ENCODE data around the gene DOLPP1. TPM values are rescaled to one million over a fixed set of nuclear protein-coding genes. Genes with fewer than 3 reads are reported as not detected.

DOLPP1 gene
- polyA plus RNA-seq, 1 of the 3 experiments (the other 2 are of a cell fraction), result 19.9 TPM

DNA sequence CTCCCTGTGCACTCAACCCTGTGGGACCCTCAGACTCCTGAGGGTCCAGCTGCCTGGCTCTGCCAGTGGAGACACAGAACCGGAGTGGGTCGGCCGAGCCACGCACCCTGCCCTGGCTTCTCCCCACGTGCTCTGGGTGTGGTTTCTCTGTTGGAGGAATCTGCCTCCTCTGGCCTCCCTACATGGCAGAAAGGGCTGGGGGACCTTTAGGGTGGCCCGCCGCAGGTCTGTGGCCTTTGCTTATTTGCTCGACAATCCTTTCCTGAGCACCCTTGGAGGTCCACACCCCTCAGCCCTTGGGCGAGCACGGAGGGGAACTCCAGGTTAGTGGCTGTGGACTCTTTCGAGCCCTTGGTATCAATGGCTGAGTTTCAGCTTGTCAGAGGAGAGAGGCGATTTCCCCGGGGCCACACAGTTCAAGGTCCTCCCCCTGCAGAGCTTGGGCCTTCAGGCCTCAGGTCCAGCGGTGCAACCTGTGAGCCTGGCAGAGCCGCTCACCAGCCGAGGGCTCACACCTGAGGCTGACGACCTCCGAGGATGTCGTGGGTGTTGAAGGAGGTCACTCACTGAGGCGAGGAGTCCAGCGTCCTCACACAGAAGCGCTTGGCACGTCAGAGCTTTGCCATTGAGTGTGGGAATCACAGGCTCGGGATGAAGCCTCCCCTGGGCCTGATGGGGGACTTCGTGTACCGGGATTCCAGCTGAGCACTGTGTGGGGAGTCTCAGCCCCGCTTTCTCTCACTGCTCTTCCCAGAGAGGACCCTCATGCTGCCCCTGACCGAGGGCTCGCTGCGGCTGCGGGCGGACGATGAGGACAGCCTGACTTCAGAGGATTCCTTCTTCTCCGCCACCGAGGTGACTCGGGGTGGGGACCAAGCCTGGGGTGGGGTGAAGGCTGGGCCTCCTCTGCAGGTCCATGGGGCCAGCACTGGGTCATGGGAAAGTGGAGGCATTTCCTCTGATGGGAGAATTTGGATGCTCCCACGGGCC lies 20.8 kb upstream of the DOLPP1 start (continued):
- TF ChIP-seq, protein P1, sequence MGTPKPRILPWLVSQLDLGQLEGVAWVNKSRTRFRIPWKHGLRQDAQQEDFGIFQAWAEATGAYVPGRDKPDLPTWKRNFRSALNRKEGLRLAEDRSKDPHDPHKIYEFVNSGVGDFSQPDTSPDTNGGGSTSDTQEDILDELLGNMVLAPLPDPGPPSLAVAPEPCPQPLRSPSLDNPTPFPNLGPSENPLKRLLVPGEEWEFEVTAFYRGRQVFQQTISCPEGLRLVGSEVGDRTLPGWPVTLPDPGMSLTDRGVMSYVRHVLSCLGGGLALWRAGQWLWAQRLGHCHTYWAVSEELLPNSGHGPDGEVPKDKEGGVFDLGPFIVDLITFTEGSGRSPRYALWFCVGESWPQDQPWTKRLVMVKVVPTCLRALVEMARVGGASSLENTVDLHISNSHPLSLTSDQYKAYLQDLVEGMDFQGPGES (IDR thresholded peaks at IDR 0.05; ENCODE audit: low read depth, low read length), result no peak
- TF ChIP-seq TCF12 (IDR thresholded peaks at IDR 0.05) (no peak), FOXJ3 (CRISPR knock-in tag; IDR thresholded peaks at IDR 0.05) (no peak), TAF1 (IDR thresholded peaks at IDR 0.05; ENCODE audit: borderline replicate concordance, low read depth, low read length) (no peak), NFIC (IDR thresholded peaks at IDR 0.05; ENCODE audit: borderline replicate concordance) (no peak), SMC3 (IDR thresholded peaks at IDR 0.05; ENCODE audit: low read depth, low read length) (no peak), TEAD4 (IDR thresholded peaks at IDR 0.05; ENCODE audit: borderline replicate concordance, insufficient read depth) (no peak)
- TF ChIP-seq, protein P2, sequence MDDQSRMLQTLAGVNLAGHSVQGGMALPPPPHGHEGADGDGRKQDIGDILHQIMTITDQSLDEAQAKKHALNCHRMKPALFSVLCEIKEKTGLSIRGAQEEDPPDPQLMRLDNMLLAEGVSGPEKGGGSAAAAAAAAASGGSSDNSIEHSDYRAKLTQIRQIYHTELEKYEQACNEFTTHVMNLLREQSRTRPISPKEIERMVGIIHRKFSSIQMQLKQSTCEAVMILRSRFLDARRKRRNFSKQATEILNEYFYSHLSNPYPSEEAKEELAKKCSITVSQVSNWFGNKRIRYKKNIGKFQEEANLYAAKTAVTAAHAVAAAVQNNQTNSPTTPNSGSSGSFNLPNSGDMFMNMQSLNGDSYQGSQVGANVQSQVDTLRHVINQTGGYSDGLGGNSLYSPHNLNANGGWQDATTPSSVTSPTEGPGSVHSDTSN (IDR thresholded peaks at IDR 0.05), result no peak

DNA sequence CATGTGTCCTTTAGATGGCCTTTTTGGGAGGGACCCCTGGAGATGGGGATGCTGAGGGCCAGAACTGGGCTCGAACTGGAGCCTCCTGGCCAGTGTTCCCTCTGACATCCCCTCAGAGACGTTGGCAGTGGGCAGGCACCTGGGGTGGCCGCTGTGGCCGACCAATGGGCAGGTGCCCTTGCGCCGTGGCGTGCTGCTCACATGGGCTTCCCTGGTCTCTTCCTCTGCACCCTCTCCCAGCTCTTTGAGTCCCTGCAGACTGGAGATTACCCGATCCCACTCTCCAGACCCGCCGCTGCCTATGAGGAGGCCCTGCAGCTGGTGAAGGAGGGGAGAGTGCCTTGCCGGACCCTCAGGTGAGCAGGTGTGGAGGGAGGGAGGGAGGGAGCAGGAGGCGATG lies 19.9 kb upstream of the DOLPP1 start:
- H3K9me2 ChIP-seq, result no peaks in the 10 kb centered on the region
- no peaks in the 10 kb centered on the region for H3F3A ChIP-seq (replicated peaks; ENCODE audit: insufficient read depth)
- H3K9me3 ChIP-seq, result no peaks in the 10 kb centered on the region
- DNase-seq, result no peak
- no peaks in the 10 kb centered on the region for H3K4me1 ChIP-seq (ENCODE audit: control insufficient read depth in 1 of 2, insufficient read depth in 2 of 2, low read depth in 1 of 2, low read length in 1 of 2)
- H3K36me3 ChIP-seq (replicated peaks in 1 of 2; ENCODE audit: control insufficient read depth in 1 of 2, insufficient read depth in 2 of 2, low read length in 1 of 2), result peaks cover 0 to 19% of the 10 kb centered on the region in 2 experiments
- no peak overlapping the region for H3K9ac ChIP-seq
- POLR2A ChIA-PET, result no interaction called here
- H3K27ac ChIP-seq (ENCODE audit: low read depth in 2 of 2, low read length in 1 of 2), result no peak overlapping the region
- no peak overlapping the region for H3K4me2 ChIP-seq
- WGBS (ENCODE audit: low lambda C conversion rate), result 94% methylated on average over 11 of the region's 12 CpGs
- CTCF ChIA-PET, result no interaction called here
- no peaks in the 10 kb centered on the region for H4K20me1 ChIP-seq (ENCODE audit: insufficient read depth)
- H3K27me3 ChIP-seq (ENCODE audit: insufficient read depth), result no peaks in the 10 kb centered on the region
- TF ChIP-seq RCOR1 (IDR thresholded peaks at IDR 0.05; ENCODE audit: low read length), result no peak
- TF ChIP-seq FOXM1 (IDR thresholded peaks at IDR 0.05; ENCODE audit: low read depth), result no peak
- TF ChIP-seq, protein P3, sequence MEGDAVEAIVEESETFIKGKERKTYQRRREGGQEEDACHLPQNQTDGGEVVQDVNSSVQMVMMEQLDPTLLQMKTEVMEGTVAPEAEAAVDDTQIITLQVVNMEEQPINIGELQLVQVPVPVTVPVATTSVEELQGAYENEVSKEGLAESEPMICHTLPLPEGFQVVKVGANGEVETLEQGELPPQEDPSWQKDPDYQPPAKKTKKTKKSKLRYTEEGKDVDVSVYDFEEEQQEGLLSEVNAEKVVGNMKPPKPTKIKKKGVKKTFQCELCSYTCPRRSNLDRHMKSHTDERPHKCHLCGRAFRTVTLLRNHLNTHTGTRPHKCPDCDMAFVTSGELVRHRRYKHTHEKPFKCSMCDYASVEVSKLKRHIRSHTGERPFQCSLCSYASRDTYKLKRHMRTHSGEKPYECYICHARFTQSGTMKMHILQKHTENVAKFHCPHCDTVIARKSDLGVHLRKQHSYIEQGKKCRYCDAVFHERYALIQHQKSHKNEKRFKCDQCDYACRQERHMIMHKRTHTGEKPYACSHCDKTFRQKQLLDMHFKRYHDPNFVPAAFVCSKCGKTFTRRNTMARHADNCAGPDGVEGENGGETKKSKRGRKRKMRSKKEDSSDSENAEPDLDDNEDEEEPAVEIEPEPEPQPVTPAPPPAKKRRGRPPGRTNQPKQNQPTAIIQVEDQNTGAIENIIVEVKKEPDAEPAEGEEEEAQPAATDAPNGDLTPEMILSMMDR (IDR thresholded peaks at IDR 0.05), result no peak
- TF ChIP-seq, protein P4, sequence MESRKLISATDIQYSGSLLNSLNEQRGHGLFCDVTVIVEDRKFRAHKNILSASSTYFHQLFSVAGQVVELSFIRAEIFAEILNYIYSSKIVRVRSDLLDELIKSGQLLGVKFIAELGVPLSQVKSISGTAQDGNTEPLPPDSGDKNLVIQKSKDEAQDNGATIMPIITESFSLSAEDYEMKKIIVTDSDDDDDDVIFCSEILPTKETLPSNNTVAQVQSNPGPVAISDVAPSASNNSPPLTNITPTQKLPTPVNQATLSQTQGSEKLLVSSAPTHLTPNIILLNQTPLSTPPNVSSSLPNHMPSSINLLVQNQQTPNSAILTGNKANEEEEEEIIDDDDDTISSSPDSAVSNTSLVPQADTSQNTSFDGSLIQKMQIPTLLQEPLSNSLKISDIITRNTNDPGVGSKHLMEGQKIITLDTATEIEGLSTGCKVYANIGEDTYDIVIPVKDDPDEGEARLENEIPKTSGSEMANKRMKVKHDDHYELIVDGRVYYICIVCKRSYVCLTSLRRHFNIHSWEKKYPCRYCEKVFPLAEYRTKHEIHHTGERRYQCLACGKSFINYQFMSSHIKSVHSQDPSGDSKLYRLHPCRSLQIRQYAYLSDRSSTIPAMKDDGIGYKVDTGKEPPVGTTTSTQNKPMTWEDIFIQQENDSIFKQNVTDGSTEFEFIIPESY (IDR thresholded peaks at IDR 0.05; ENCODE audit: borderline replicate concordance, low read depth), result no peak
- H2AFZ ChIP-seq (ENCODE audit: low read depth), result no peak overlapping the region
- no peak overlapping the region for H3K4me3 ChIP-seq (ENCODE audit: low read depth in 2 of 2, low read length in 1 of 2)
- no peaks in the 10 kb centered on the region for H3K79me2 ChIP-seq (ENCODE audit: insufficient read depth)

Measured in SK-N-SH (cell line).